IMR-90 (cell line): Measurements from ENCODE around the gene SRSF5. TPM values are rescaled to one million over a fixed set of nuclear protein-coding genes. Genes with fewer than 3 reads are reported as not detected.

Experiments used
- ATAC-seq: fragments of 200-7000 bp; cut with Tn5 transposase; 2 replicates; pipeline ENCODE4 v1.9.1; 2020; ENCODE audit warnings: low read depth, mild to moderate bottlenecking, moderate library complexity
- BruUV-seq: library from RNA; stranded (reverse); fragments of 400-500 nt; replicated peaks from 2 replicates; lab custom pipeline; 2021; lab: Mats Ljungman, UMichigan
- CTCF ChIA-PET: fragments of 300-600 bp; formaldehyde crosslinking; extraction: SDS; loops from one replicate; lab custom pipeline; 2021; ENCODE audit warnings: antibody characterized with exemption; lab: Yijun Ruan, JAX
- POLR2A ChIA-PET: fragments of 300-600 bp; sonication (Branson Sonifier 250); formaldehyde crosslinking; loops from one replicate; lab custom pipeline; 2022; ENCODE audit warnings: antibody characterized with exemption; ENCODE audit not compliant: unreplicated experiment; lab: Charles Lee
- DNase-seq: peaks from one replicate; pipeline ENCODE4 v3.0.0; 2013
- H2AFZ ChIP-seq: replicated peaks from 2 replicates; pipeline ENCODE3; 2013; ENCODE audit warnings: low read length, mild to moderate bottlenecking; ENCODE audit not compliant: poor library complexity
- H2AK5ac ChIP-seq: 2 replicates; pipeline ENCODE4 v1.6.1; 2013; ENCODE audit warnings: low read depth, low read length, inconsistent platforms
- H2AK9ac ChIP-seq: replicated peaks from 2 replicates; pipeline ENCODE3; 2013; ENCODE audit warnings: mild to moderate bottlenecking, low read depth, low read length, moderate library complexity; ENCODE audit not compliant: poor library complexity
- H2BK120ac ChIP-seq: 2 replicates; pipeline ENCODE4 v1.6.1; 2013; ENCODE audit warnings: low read depth, low read length, inconsistent platforms
- H2BK15ac ChIP-seq: 3 replicates; pipeline ENCODE4 v1.6.1; 2013; ENCODE audit warnings: low read depth, low read length, inconsistent platforms
- H2BK20ac ChIP-seq: 2 replicates; pipeline ENCODE4 v1.6.1; 2013; ENCODE audit warnings: low read depth, mild to moderate bottlenecking, inconsistent platforms, low read length, moderate library complexity
- H2BK5ac ChIP-seq: 2 replicates; pipeline ENCODE4 v1.6.1; 2013; ENCODE audit warnings: mild to moderate bottlenecking, low read depth, low read length, inconsistent platforms; ENCODE audit not compliant: poor library complexity, severe bottlenecking
- H3K14ac ChIP-seq: replicated peaks from 2 replicates; pipeline ENCODE4 v1.6.1; 2013; ENCODE audit warnings: low read depth, low read length, inconsistent platforms
- H3K18ac ChIP-seq: 2 replicates; pipeline ENCODE4 v1.6.1; 2013; ENCODE audit warnings: low read depth, low read length, control low read depth
- H3K23ac ChIP-seq: 2 replicates; pipeline ENCODE4 v1.6.1; 2013; ENCODE audit warnings: low read depth, low read length, inconsistent platforms
- H3K27ac ChIP-seq: 2 replicates; pipeline ENCODE4 v1.5.1; 2013; ENCODE audit warnings: mild to moderate bottlenecking, control low read depth, low read length; ENCODE audit not compliant: insufficient read depth
- H3K27me3 ChIP-seq: 2 replicates; pipeline ENCODE4 v1.6.1; 2013; ENCODE audit warnings: low read length; ENCODE audit not compliant: control insufficient read depth, insufficient read depth
- H3K36me3 ChIP-seq: 2 replicates; pipeline ENCODE4 v1.6.1; 2013; ENCODE audit warnings: low read length, mixed read lengths; ENCODE audit not compliant: control insufficient read depth, insufficient read depth
- H3K4ac ChIP-seq: 2 replicates; pipeline ENCODE4 v1.6.1; 2013; ENCODE audit warnings: low read depth, low read length, inconsistent platforms
- H3K4me1 ChIP-seq: 2 replicates; pipeline ENCODE4 v1.6.1; 2013; ENCODE audit warnings: low read length, mixed read lengths; ENCODE audit not compliant: control insufficient read depth, insufficient read depth
- H3K4me2 ChIP-seq: 2 replicates; pipeline ENCODE4 v1.6.1; 2013; ENCODE audit warnings: low read depth, mild to moderate bottlenecking, control low read depth, low read length, moderate library complexity
- H3K4me3 ChIP-seq: 2 replicates; pipeline ENCODE4 v1.5.1; 2013; ENCODE audit warnings: low read depth, mild to moderate bottlenecking, control low read depth, low read length, moderate library complexity; ENCODE audit not compliant: insufficient read depth
- H3K56ac ChIP-seq: 2 replicates; pipeline ENCODE4 v1.6.1; 2013; ENCODE audit warnings: low read length, inconsistent platforms; ENCODE audit not compliant: insufficient read depth; ENCODE audit errors: extremely low read depth
- H3K79me1 ChIP-seq, 2 experiments: 2 replicates each; pipeline ENCODE4 v1.6.1; 2013; ENCODE audit warnings: low read length in 2 of 2, inconsistent platforms in 1 of 2, low read depth in 1 of 2
- H3K9ac ChIP-seq: 2 replicates; pipeline ENCODE4 v1.6.1; 2013; ENCODE audit warnings: low read depth, low read length, control low read depth
- H3K9me1 ChIP-seq: 2 replicates; pipeline ENCODE4 v1.6.1; 2013; ENCODE audit warnings: low read length, inconsistent platforms; ENCODE audit not compliant: insufficient read depth
- H3K9me3 ChIP-seq: 2 replicates; pipeline ENCODE4 v1.6.1; 2013; ENCODE audit warnings: low read length; ENCODE audit not compliant: control insufficient read depth, insufficient read depth
- H4K20me1 ChIP-seq: 2 replicates; pipeline ENCODE4 v1.6.1; 2013; ENCODE audit warnings: low read length, inconsistent platforms; ENCODE audit not compliant: insufficient read depth
- H4K5ac ChIP-seq: 2 replicates; pipeline ENCODE4 v1.6.1; 2013; ENCODE audit warnings: mild to moderate bottlenecking, low read depth, low read length, control low read depth
- H4K8ac ChIP-seq, 2 experiments: 2 replicates each; pipeline ENCODE4 v1.6.1; 2013; ENCODE audit warnings: low read depth in 2 of 2, low read length in 2 of 2, control low read depth in 1 of 2, inconsistent platforms in 1 of 2
- H4K91ac ChIP-seq: 2 replicates; pipeline ENCODE4 v1.6.1; 2013; ENCODE audit warnings: low read depth, low read length, inconsistent platforms; ENCODE audit not compliant: insufficient read depth
- CEBPB ChIP-seq: IDR thresholded peaks from 2 replicates; pipeline ENCODE4 v1.6.1; 2012; ENCODE audit warnings: low read depth, low read length, improper control_type of control experiment
- CHD1 ChIP-seq: IDR thresholded peaks from 2 replicates; pipeline ENCODE4 v1.6.1; 2012; ENCODE audit warnings: low read depth, low read length, improper control_type of control experiment
- MAFK ChIP-seq: IDR thresholded peaks from 2 replicates; pipeline ENCODE4 v1.6.1; 2012; ENCODE audit warnings: low read depth, low read length, improper control_type of control experiment
- RAD21 ChIP-seq: IDR thresholded peaks from 2 replicates; pipeline ENCODE4 v1.6.1; 2012; ENCODE audit warnings: low read length, improper control_type of control experiment
- RCOR1 ChIP-seq: IDR thresholded peaks from 2 replicates; pipeline ENCODE4 v1.6.1; 2012; ENCODE audit warnings: mild to moderate bottlenecking, low read length, improper control_type of control experiment; ENCODE audit not compliant: insufficient replicate concordance
- WGBS, 2 experiments: methylation state at CpG; one replicate each; pipeline versions ENCODE4 v1.1.5 to v1.1.7; 2013; ENCODE audit warnings: missing lambda C conversion rate in 2 of 2; ENCODE audit not compliant: insufficient read length in 1 of 2; ENCODE audit errors: extremely low coverage in 2 of 2; 5-methylcytosine and 5-hydroxymethylcytosine counted together
- dilution Hi-C: fragments of 300-500 bp; cut with HindIII; formaldehyde crosslinking; loops from one replicate; pipeline ENCODE4 v1.14.3; 2018; ENCODE audit warnings: low sequenced_read_pairs; ENCODE audit not compliant: unreplicated experiment
- in situ Hi-C: fragments of 300-500 bp; cut with MboI; formaldehyde crosslinking; loops from 3 replicates; pipeline ENCODE4 v1.14.3; 2019; ENCODE audit warnings: low sequenced_read_pairs, inconsistent platforms, mixed read lengths
- intact Hi-C: fragments of 100-400 bp; cut with micrococcal nuclease; formaldehyde crosslinking; loops from 2 replicates; pipeline ENCODE4 v1.10.0; 2022
- polyA plus RNA-seq, 3 experiments: library from polyadenylated mRNA; depleted of rRNA; stranded (reverse); fragments of >200 nt; gene quantifications; 2 replicates each; pipeline ENCODE4 v1.2.3, GENCODE V29; 2012; ENCODE audit warnings: low replicate concordance in 1 of 3
- total RNA-seq: library from RNA; depleted of rRNA; stranded (reverse); fragments of >200 nt; gene quantifications from 2 replicates; pipeline ENCODE4 v1.2.3, GENCODE V29; 2012
- TF ChIP-seq, protein P1 (sequence below): conservative IDR thresholded peaks from 2 replicates; pipeline ENCODE4 v1.5.1; 2012; ENCODE audit warnings: mild to moderate bottlenecking, low read depth, low read length, improper control_type of control experiment
- TF ChIP-seq, protein P2 (sequence below): fragments of 150-350 bp; IDR thresholded peaks from 2 replicates; pipeline ENCODE4 v1.6.1; 2016; ENCODE audit warnings: low read depth, mild to moderate bottlenecking, low read length, moderate library complexity, borderline replicate concordance

Gene SRSF5
- total and polyA plus RNA-seq, 2 of the 4 experiments (the other 2 are of a cell fraction), result 29.4 to 229 TPM

- BruUV-seq, result no TSS peak
- ATAC-seq (no peak), DNase-seq (no peak)
- H3K27me3 ChIP-seq, result no peaks in the 10 kb centered on the region
- H3K56ac ChIP-seq, result no peak overlapping the region
- no peak overlapping the region for H2BK120ac ChIP-seq
- no peak overlapping the region for H3K4me3 ChIP-seq
- H3K4me2 ChIP-seq, result no peak overlapping the region
- H3K4me1 ChIP-seq, result no peaks in the 10 kb centered on the region
- H3K36me3 ChIP-seq, result peaks cover 16% of the 10 kb centered on the region
- H2BK15ac ChIP-seq, result no peak overlapping the region
- no peak overlapping the region for H2AK9ac ChIP-seq
- no peak for TF ChIP-seq CHD1
- no peak for TF ChIP-seq RAD21
- TF ChIP-seq RCOR1, result no peak
- TF ChIP-seq, protein P1, sequence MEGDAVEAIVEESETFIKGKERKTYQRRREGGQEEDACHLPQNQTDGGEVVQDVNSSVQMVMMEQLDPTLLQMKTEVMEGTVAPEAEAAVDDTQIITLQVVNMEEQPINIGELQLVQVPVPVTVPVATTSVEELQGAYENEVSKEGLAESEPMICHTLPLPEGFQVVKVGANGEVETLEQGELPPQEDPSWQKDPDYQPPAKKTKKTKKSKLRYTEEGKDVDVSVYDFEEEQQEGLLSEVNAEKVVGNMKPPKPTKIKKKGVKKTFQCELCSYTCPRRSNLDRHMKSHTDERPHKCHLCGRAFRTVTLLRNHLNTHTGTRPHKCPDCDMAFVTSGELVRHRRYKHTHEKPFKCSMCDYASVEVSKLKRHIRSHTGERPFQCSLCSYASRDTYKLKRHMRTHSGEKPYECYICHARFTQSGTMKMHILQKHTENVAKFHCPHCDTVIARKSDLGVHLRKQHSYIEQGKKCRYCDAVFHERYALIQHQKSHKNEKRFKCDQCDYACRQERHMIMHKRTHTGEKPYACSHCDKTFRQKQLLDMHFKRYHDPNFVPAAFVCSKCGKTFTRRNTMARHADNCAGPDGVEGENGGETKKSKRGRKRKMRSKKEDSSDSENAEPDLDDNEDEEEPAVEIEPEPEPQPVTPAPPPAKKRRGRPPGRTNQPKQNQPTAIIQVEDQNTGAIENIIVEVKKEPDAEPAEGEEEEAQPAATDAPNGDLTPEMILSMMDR, result no peak
- TF ChIP-seq MAFK, result no peak
- TF ChIP-seq CEBPB, result no peak
- TF ChIP-seq, protein P2, sequence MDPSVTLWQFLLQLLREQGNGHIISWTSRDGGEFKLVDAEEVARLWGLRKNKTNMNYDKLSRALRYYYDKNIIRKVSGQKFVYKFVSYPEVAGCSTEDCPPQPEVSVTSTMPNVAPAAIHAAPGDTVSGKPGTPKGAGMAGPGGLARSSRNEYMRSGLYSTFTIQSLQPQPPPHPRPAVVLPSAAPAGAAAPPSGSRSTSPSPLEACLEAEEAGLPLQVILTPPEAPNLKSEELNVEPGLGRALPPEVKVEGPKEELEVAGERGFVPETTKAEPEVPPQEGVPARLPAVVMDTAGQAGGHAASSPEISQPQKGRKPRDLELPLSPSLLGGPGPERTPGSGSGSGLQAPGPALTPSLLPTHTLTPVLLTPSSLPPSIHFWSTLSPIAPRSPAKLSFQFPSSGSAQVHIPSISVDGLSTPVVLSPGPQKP, result no peak
- H3K9me1 ChIP-seq, result peaks cover 3% of the 10 kb centered on the region; the same call in 1 of the 2 replicates
- no CpG with 5 or more reads among the region's 1 CpG for WGBS, 2 experiments
- H3K9me3 ChIP-seq, result no peaks in the 10 kb centered on the region
- intact Hi-C loops, result no loop called here
- no peak overlapping the region for H3K4ac ChIP-seq
- H3K23ac ChIP-seq, result no peak overlapping the region
- H4K91ac ChIP-seq, result no peak overlapping the region
- H3K79me1 ChIP-seq, result 0 out of 4 replicates have a peak, but pooled peaks cover 0 to 3% of the 10 kb centered on the region in 2 experiments
- H2BK20ac ChIP-seq, result no peak overlapping the region
- no peak overlapping the region for H2AK5ac ChIP-seq
- in situ Hi-C loops, result no loop called here
- no peaks in the 10 kb centered on the region; the same call in 1 of the 2 replicates for H4K20me1 ChIP-seq
- ChIA-PET CTCF (no interaction called here), POLR2A (interaction anchor here (1.1 kb wide), 1 partner anchor 9 kb away, joined by 3 read pairs; no protein-coding TSS in a partner anchor)
- H2BK5ac ChIP-seq, result no peak overlapping the region
- H2AFZ ChIP-seq, result no peak overlapping the region
- dilution Hi-C loops, result no loop called here
- no peak overlapping the region for H3K9ac ChIP-seq
- H3K14ac ChIP-seq, result no peak overlapping the region
- H3K18ac ChIP-seq, result no peak overlapping the region
- H4K8ac ChIP-seq, result no peak overlapping the region
- no peak overlapping the region for H4K5ac ChIP-seq
- H3K27ac ChIP-seq, result no peak overlapping the region
Measured at GRCh38 chr14:69784942-69785341, 18.0 kb downstream of the SRSF5 start.
